OCI-LY7 (cell line): ENCODE data around the gene OR51Q1. TPM values are rescaled to one million over a fixed set of nuclear protein-coding genes. Genes with fewer than 3 reads are reported as not detected.

Source experiments
- BruUV-seq: library from RNA; stranded (reverse); fragments of 400-500 nt; replicated peaks from 2 replicates; lab custom pipeline; 2021; lab: Mats Ljungman, UMichigan
- CTCF ChIA-PET: fragments of 300-600 bp; sonication (Branson Sonifier 250); formaldehyde crosslinking; loops from one replicate; lab custom pipeline; 2022; ENCODE audit warnings: antibody characterized with exemption; ENCODE audit not compliant: unreplicated experiment; lab: Charles Lee
- POLR2A ChIA-PET: fragments of 300-600 bp; sonication (Branson Sonifier 250); formaldehyde crosslinking; loops from one replicate; lab custom pipeline; 2022; ENCODE audit warnings: antibody characterized with exemption; lab: Charles Lee
- DNase-seq: peaks from one replicate; pipeline ENCODE4 v3.0.0-alpha.2; 2015; ENCODE audit warnings: low spot score
- H2AFZ ChIP-seq: fragments of 200-600 bp; sonication (generic), shearing (Covaris generic); 2 replicates; pipeline ENCODE4 v1.6.1; 2014; ENCODE audit warnings: mild to moderate bottlenecking, antibody characterized with exemption, low read length, moderate library complexity
- H3K27ac ChIP-seq: fragments of 200-600 bp; sonication (generic); 2 replicates; pipeline ENCODE4 v1.5.1; 2014; ENCODE audit warnings: mixed run types, low read depth, mild to moderate bottlenecking, moderate library complexity, low read length, inconsistent platforms; ENCODE audit not compliant: poor library complexity, severe bottlenecking
- H3K36me3 ChIP-seq: fragments of 200-600 bp; sonication (generic); 2 replicates; pipeline ENCODE4 v1.6.1; 2014; ENCODE audit warnings: mild to moderate bottlenecking, antibody characterized with exemption, low read length, moderate library complexity, mixed read lengths; ENCODE audit not compliant: insufficient read depth
- H3K4me1 ChIP-seq: fragments of 200-600 bp; sonication (generic); 2 replicates; pipeline ENCODE4 v1.5.1; 2014; ENCODE audit warnings: mild to moderate bottlenecking, low read length; ENCODE audit not compliant: insufficient read depth, poor library complexity, severe bottlenecking
- H3K4me2 ChIP-seq: fragments of 200-600 bp; sonication (generic); 2 replicates; pipeline ENCODE4 v1.6.1; 2014; ENCODE audit warnings: mild to moderate bottlenecking, low read length
- H3K4me3 ChIP-seq: fragments of 200-600 bp; sonication (generic); 2 replicates; pipeline ENCODE4 v1.5.1; 2014; ENCODE audit warnings: mild to moderate bottlenecking, low read depth, low read length; ENCODE audit not compliant: poor library complexity, severe bottlenecking
- H3K79me2 ChIP-seq: fragments of 200-600 bp; sonication (generic); 2 replicates; pipeline ENCODE4 v1.6.1; 2016; ENCODE audit warnings: low read depth, mild to moderate bottlenecking, low read length, moderate library complexity, mixed read lengths; ENCODE audit not compliant: insufficient read depth
- H3K9me2 ChIP-seq: fragments of 200-600 bp; sonication (generic); 2 replicates; pipeline ENCODE4 v1.6.1; 2016; ENCODE audit warnings: mild to moderate bottlenecking, low read length, mixed read lengths; ENCODE audit not compliant: insufficient read depth
- H3K9me3 ChIP-seq: fragments of 200-600 bp; sonication (generic); 2 replicates; pipeline ENCODE4 v1.6.1; 2014; ENCODE audit warnings: mild to moderate bottlenecking, mixed run types, low read length, mixed read lengths
- H4K20me1 ChIP-seq: fragments of 200-600 bp; sonication (generic); 2 replicates; pipeline ENCODE4 v1.6.1; 2014; ENCODE audit warnings: mild to moderate bottlenecking, antibody characterized with exemption, low read length, moderate library complexity, mixed read lengths; ENCODE audit not compliant: insufficient read depth
- EZH2phosphoT487 ChIP-seq: fragments of 200-600 bp; sonication (generic); IDR thresholded peaks from 2 replicates; pipeline ENCODE4 v1.6.1; 2018; ENCODE audit warnings: low read depth, borderline replicate concordance, mild to moderate bottlenecking, mixed run types, antibody characterized with exemption, low read length, moderate library complexity, mixed read lengths
- intact Hi-C: fragments of 100-400 bp; cut with micrococcal nuclease; formaldehyde crosslinking; loops from one replicate; pipeline ENCODE4 v1.10.0; 2022; ENCODE audit not compliant: unreplicated experiment
- total RNA-seq, 2 experiments: library from RNA; depleted of rRNA in 1 of 2; stranded (reverse); fragments of >200 nt in 1 of 2; shearing (Covaris generic) in 1 of 2; gene quantifications; 2 replicates each; pipeline ENCODE4 v1.2.3, GENCODE V29; 2014 to 2022
- TF ChIP-seq, protein P1 (sequence below): fragments of 200-600 bp; sonication (generic); conservative IDR thresholded peaks from 2 replicates; pipeline ENCODE4 v1.5.1; 2014; ENCODE audit warnings: mild to moderate bottlenecking, antibody characterized with exemption, low read length, moderate library complexity, mixed read lengths

The OR51Q1 gene
- total RNA-seq, 2 experiments from 2014 or later, result not detected

- BruUV-seq, result no TSS peak
- POLR2A ChIA-PET, result interaction anchor here (0.6 kb wide), 1 partner anchor 125 kb away, joined by 3 read pairs; no protein-coding TSS in a partner anchor
- H3K4me2 ChIP-seq, result no peak overlapping the region
- no peak overlapping the region for H2AFZ ChIP-seq
- no peak for DNase-seq
- TF ChIP-seq EZH2phosphoT487, result no peak
- TF ChIP-seq, protein P1, sequence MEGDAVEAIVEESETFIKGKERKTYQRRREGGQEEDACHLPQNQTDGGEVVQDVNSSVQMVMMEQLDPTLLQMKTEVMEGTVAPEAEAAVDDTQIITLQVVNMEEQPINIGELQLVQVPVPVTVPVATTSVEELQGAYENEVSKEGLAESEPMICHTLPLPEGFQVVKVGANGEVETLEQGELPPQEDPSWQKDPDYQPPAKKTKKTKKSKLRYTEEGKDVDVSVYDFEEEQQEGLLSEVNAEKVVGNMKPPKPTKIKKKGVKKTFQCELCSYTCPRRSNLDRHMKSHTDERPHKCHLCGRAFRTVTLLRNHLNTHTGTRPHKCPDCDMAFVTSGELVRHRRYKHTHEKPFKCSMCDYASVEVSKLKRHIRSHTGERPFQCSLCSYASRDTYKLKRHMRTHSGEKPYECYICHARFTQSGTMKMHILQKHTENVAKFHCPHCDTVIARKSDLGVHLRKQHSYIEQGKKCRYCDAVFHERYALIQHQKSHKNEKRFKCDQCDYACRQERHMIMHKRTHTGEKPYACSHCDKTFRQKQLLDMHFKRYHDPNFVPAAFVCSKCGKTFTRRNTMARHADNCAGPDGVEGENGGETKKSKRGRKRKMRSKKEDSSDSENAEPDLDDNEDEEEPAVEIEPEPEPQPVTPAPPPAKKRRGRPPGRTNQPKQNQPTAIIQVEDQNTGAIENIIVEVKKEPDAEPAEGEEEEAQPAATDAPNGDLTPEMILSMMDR, result no peak
- H3K4me1 ChIP-seq, result no peaks in the 10 kb centered on the region
- H4K20me1 ChIP-seq, result no peaks in the 10 kb centered on the region
- no peaks in the 10 kb centered on the region for H3K9me3 ChIP-seq
- H3K9me2 ChIP-seq, result no peaks in the 10 kb centered on the region
- H3K36me3 ChIP-seq, result no peaks in the 10 kb centered on the region
- CTCF ChIA-PET, result no interaction called here
- no peak overlapping the region for H3K4me3 ChIP-seq
- no peaks in the 10 kb centered on the region for H3K79me2 ChIP-seq
- intact Hi-C loops, result no loop called here
- no peak overlapping the region for H3K27ac ChIP-seq
These were observed 22.0 kb downstream of the OR51Q1 start for GRCh38 chr11:5443835-5444393.

GRCh38 chr11:5449023-5449422 lies 27.1 kb downstream of the OR51Q1 start, which contains the start of gene OR51I2:
Gene OR51I2 (plus strand): TSS chr11:5449323. CDS start chr11:5453489, 4,166 bp downstream.
- POLR2A ChIA-PET, result interaction anchor here (1.8 kb wide), 1 partner anchor 11 kb away, joined by 5 read pairs; no protein-coding TSS in a partner anchor
- Histone ChIP-seq H3K4me1 (no peaks in the 10 kb centered on the region), H4K20me1 (no peaks in the 10 kb centered on the region), H3K9me2 (no peaks in the 10 kb centered on the region), H3K27ac (no peak within 1 kb of the TSS), H3K9me3 (no peaks in the 10 kb centered on the region), H2AFZ (no peak within 1 kb of the TSS), H3K36me3 (no peaks in the 10 kb centered on the region), H3K4me3 (no peak within 1 kb of the TSS), H3K4me2 (no peak within 1 kb of the TSS), H3K79me2 (no peaks in the 10 kb centered on the region)
- TF ChIP-seq, protein P1, result no peak
- TF ChIP-seq EZH2phosphoT487, result no peak
- intact Hi-C loops, result no loop called here
- no TSS peak for BruUV-seq
- no peak for DNase-seq
- CTCF ChIA-PET, result no interaction called here

- DNase-seq, result no peak
- Histone ChIP-seq H3K36me3 (no peaks in the 10 kb centered on the region), H3K79me2 (no peaks in the 10 kb centered on the region), H3K9me2 (no peaks in the 10 kb centered on the region), H3K4me3 (no peak overlapping the region), H2AFZ (no peak overlapping the region), H3K4me2 (no peak overlapping the region), H3K9me3 (no peaks in the 10 kb centered on the region), H4K20me1 (no peaks in the 10 kb centered on the region), H3K27ac (no peak overlapping the region), H3K4me1 (no peaks in the 10 kb centered on the region)
- POLR2A ChIA-PET, result interaction anchor here (1.8 kb wide), 1 partner anchor 11 kb away, joined by 5 read pairs; no protein-coding TSS in a partner anchor
- intact Hi-C loops, result no loop called here
- TF ChIP-seq, protein P1, result no peak
- TF ChIP-seq EZH2phosphoT487, result no peak
- CTCF ChIA-PET, result no interaction called here
- no TSS peak for BruUV-seq
These were observed 27.5 kb downstream of the OR51Q1 start for GRCh38 chr11:5449432-5449831.
